CD4-positive, alpha-beta T cell (primary cell): ENCODE measurements around the gene TP53. TPM values are rescaled to one million over a fixed set of nuclear protein-coding genes. Genes with fewer than 3 reads are reported as not detected.

ENCODE experiments used
- ATAC-seq: fragments of 200-7000 bp; cut with Tn5 transposase; one replicate; pipeline ENCODE4 v1.10.0; 2022; ENCODE audit warnings: mild to moderate bottlenecking; ENCODE audit not compliant: poor library complexity
- CTCF ChIA-PET: fragments of 350-600 bp; sonication (Branson Sonifier 250); formaldehyde crosslinking; loops from one replicate; lab custom pipeline; 2021; ENCODE audit warnings: antibody characterized with exemption, inconsistent platforms; lab: Charles Lee
- POLR2A ChIA-PET: fragments of 350-600 bp; sonication (Branson Sonifier 250); formaldehyde crosslinking; loops from one replicate; lab custom pipeline; 2021; ENCODE audit warnings: antibody characterized with exemption, inconsistent platforms; lab: Charles Lee
- DNase-seq, 14 experiments: peaks; one replicate each; pipeline ENCODE4 v3.0.0-alpha.2; 2013 to 2020; ENCODE audit warnings: mixed read lengths in 2 of 14
- H3K27ac ChIP-seq, 2 donors: one replicate each; pipeline versions ENCODE4 v1.5.1 to v1.7.0; 2013; ENCODE audit warnings: low read length in 2 of 2, low read depth in 1 of 2, mild to moderate bottlenecking in 1 of 2
- H3K27me3 ChIP-seq, 2 experiments: 1 replicate in 1 of 2; 2 replicates in 1 of 2; pipeline versions ENCODE4 v1.6.1 to v1.7.0; 2013; ENCODE audit warnings: low read length in 2 of 2, control low read depth in 1 of 2, mild to moderate bottlenecking in 1 of 2, moderate library complexity in 1 of 2; ENCODE audit not compliant: insufficient read depth in 2 of 2, control insufficient read depth in 1 of 2
- H3K36me3 ChIP-seq: one replicate; pipeline ENCODE4 v1.6.1; 2013; ENCODE audit warnings: low read length, control low read depth; ENCODE audit not compliant: insufficient read depth
- H3K4me1 ChIP-seq: one replicate; pipeline ENCODE4 v1.6.1; 2013; ENCODE audit warnings: low read length, control low read depth; ENCODE audit not compliant: insufficient read depth
- H3K4me3 ChIP-seq: one replicate; pipeline ENCODE4 v1.5.1; 2013; ENCODE audit warnings: mild to moderate bottlenecking, low read length, moderate library complexity
- H3K9me3 ChIP-seq, 2 experiments: 1 replicate in 1 of 2; 2 replicates in 1 of 2; pipeline versions ENCODE4 v1.6.1 to v1.7.0; 2013; ENCODE audit warnings: low read length in 2 of 2, mild to moderate bottlenecking in 2 of 2, control low read depth in 1 of 2, moderate library complexity in 1 of 2; ENCODE audit not compliant: control insufficient read depth in 1 of 2, insufficient read depth in 1 of 2
- H3K27ac Mint-ChIP-seq: one replicate; pipeline ENCODE4 v1.8.0; 2020; ENCODE audit warnings: mixed read lengths
- H3K27me3 Mint-ChIP-seq: one replicate; pipeline ENCODE4 v1.8.0; 2021; ENCODE audit warnings: mixed read lengths
- H3K36me3 Mint-ChIP-seq: one replicate; pipeline ENCODE4 v1.8.0; 2021; ENCODE audit warnings: low read depth, mixed read lengths
- H3K4me1 Mint-ChIP-seq: one replicate; pipeline ENCODE4 v1.8.0; 2021; ENCODE audit warnings: low read depth, mixed read lengths
- H3K4me3 Mint-ChIP-seq: one replicate; pipeline ENCODE4 v1.8.0; 2020; ENCODE audit warnings: mild to moderate bottlenecking, mixed read lengths
- H3K9me3 Mint-ChIP-seq: one replicate; pipeline ENCODE4 v1.8.0; 2020; ENCODE audit warnings: mixed read lengths
- CTCF ChIP-seq: fragments of 200-600 bp; IDR thresholded peaks from one replicate; pipeline ENCODE4 v1.8.0; 2022; ENCODE audit warnings: antibody characterized with exemption, mild to moderate bottlenecking
- intact Hi-C, 2 experiments: fragments of 100-400 bp; cut with DNase I in 1 of 2; cut with micrococcal nuclease in 1 of 2; formaldehyde crosslinking; loops; one replicate each; pipeline versions ENCODE4 v1.15.1 to v1.9.0; 2023 to 2025; cut with DNase I, micrococcal nuclease
- total RNA-seq, 174 experiments: library from RNA in 2 of 174; stranded (reverse) in 2 of 174; gene quantifications; one replicate each; pipeline ENCODE4 v1.2.3 and lab custom pipeline; 2021 to 2026

Gene TP53
- total RNA-seq, 2 experiments from 2014 or later: 25.8 to 26.0 TPM

GRCh38 chr17:7629939-7630571, 57.2 kb downstream of the TP53 start, which contains the start of gene SHBG:
Gene SHBG (plus strand): TSS chr17:7630135. CDS start chr17:7630173, 38 bp downstream.
- intact Hi-C loops: loop anchor here in 1 of 2 experiments (5.0 kb wide), 1 partner anchor 57 kb away; the partner anchor contains the start of genes TP53 and WRAP53
- Mint-ChIP-seq H3K4me1 (peaks cover 20% of the 10 kb centered on the region), H3K27me3 (no peaks in the 10 kb centered on the region), H3K4me3 (peak within 1 kb of the TSS; percentile 72), H3K36me3 (peaks cover 13% of the 10 kb centered on the region), H3K9me3 (no peaks in the 10 kb centered on the region), H3K27ac (no peak within 1 kb of the TSS)
- Histone ChIP-seq H3K4me3 (no peak within 1 kb of the TSS), H3K36me3 (no peaks in the 10 kb centered on the region), H3K27ac (no peak within 1 kb of the TSS), H3K27me3 (no peaks in the 10 kb centered on the region), H3K4me1 (peaks cover 21% of the 10 kb centered on the region), H3K9me3 (no peaks in the 10 kb centered on the region)
- ChIA-PET POLR2A (interaction anchor here (1.4 to 2.0 kb wide), 2 partner anchors 56 to 57 kb away, joined by 7 to 10 read pairs; partner anchors contain the start of gene TP53), CTCF (no interaction called here)
- ATAC-seq (no peak), DNase-seq (no peak)
- TF ChIP-seq CTCF: no peak

DNA sequence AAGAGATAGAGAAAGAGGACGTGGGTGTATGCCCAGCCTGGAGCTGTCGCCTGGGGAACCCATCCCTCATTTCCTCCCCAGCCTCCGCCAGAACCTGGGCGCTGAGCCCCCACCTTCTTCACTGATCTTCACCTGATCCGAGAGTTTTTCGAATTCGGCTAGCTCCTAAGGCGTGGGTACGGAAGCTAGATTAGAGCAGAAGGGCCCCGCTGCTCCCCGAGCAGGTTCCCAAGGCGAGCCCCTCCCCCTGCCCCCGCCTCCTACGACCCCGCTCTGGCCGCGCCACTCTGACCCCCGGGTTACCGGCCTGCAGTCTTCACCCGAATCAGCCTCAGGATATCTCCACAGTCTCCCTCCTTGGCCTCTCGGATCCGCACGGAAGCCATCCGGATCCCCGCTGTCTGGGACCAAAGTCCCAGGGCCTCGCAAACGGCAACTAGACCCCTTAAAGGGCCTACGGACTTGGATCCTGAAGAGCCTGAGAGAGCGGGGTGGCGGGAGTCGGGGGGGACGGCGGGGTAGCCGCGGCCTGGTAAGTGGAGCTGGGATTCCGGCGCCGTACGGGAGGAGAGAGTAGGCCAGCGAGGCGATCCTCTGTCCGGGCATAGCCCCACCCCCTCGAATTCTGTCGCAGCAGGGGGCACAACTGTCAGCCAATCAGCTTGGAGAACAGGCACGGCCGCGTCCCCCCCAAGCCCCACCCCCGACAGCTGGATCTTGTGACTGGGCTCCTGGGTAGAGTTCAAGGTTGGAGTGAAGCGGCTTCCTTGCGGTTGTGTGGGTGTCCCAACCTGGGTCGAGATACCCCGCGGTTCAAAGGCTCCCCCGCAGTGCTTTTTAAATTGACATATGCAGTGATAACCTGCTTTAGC, 59.8 kb downstream of the TP53 start, which contains the start of gene SAT2:
TSS of gene SAT2 (minus strand) at position 572 of the 872 bp plus-strand sequence. CDS start at position 386, 186 bp downstream.
- ATAC-seq: peak; percentile 84
- no peaks in the 10 kb centered on the region for H3K27me3 ChIP-seq
- peaks cover 21% of the 10 kb centered on the region for H3K4me1 ChIP-seq
- CTCF ChIA-PET: interaction anchor here (0.6 to 1.9 kb wide), 6 partner anchors 10 to 363 kb away, joined by 3 to 16 read pairs (median 4); partner anchors contain the start of genes FXR2, MPDU1 and TP53
- Mint-ChIP-seq H3K36me3 (peaks cover 13% of the 10 kb centered on the region), H3K4me3 (peak within 1 kb of the TSS; percentile 95), H3K4me1 (peaks cover 20% of the 10 kb centered on the region), H3K27ac (peak within 1 kb of the TSS; percentile 82), H3K9me3 (no peaks in the 10 kb centered on the region), H3K27me3 (no peaks in the 10 kb centered on the region)
- intact Hi-C loops: no loop called here
- no peaks in the 10 kb centered on the region for H3K36me3 ChIP-seq
- DNase-seq: peak; percentile 66 to 93 (median 81)
- H3K9me3 ChIP-seq: no peaks in the 10 kb centered on the region
- peak within 1 kb of the TSS; percentile 67 to 72 for H3K27ac ChIP-seq
- POLR2A ChIA-PET: interaction anchor here (0.6 to 3.5 kb wide), 26 partner anchors 8 to 592 kb away, joined by 3 to 119 read pairs (median 4); partner anchors contain the start of genes ACAP1, ATP1B2, CTDNEP1 and FXR2
- H3K4me3 ChIP-seq: peak within 1 kb of the TSS; percentile 95
- TF ChIP-seq CTCF: no peak

DNA sequence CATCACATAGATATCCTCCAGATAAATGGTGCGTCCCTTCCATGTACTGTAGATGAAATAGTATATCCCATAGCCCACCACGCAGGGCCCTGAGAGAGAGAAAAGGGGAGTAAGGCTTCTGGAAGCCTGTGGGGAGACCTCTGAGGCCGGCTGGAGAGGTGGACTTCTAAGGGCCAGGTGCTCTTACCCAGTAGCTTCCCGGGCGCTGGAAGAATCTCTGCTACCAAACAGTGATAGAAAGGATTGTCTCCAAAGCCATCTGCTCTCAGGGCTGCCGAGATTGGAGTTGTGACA, 60.4 kb downstream of the TP53 start:
- Mint-ChIP-seq H3K36me3 (peaks cover 13% of the 10 kb centered on the region), H3K4me1 (peaks cover 20% of the 10 kb centered on the region), H3K27me3 (no peaks in the 10 kb centered on the region), H3K9me3 (no peaks in the 10 kb centered on the region), H3K27ac (peak overlapping the region; percentile 82), H3K4me3 (peak overlapping the region; percentile 95)
- DNase-seq: no peak
- Histone ChIP-seq H3K27me3 (no peaks in the 10 kb centered on the region), H3K4me1 (peaks cover 21% of the 10 kb centered on the region), H3K27ac (peak overlapping the region in 1 of 2 donors; percentile 67), H3K4me3 (peak overlapping the region; percentile 95), H3K36me3 (no peaks in the 10 kb centered on the region), H3K9me3 (no peaks in the 10 kb centered on the region)
- POLR2A ChIA-PET: interaction anchor here (0.7 to 3.5 kb wide), 10 partner anchors 10 to 290 kb away, joined by 3 to 119 read pairs (median 6); partner anchors contain the start of genes ACAP1, ATP1B2, FXR2 and MPDU1
- ATAC-seq: no peak
- CTCF ChIA-PET: interaction anchor here (1.1 to 1.9 kb wide), 4 partner anchors 12 to 61 kb away, joined by 3 to 16 read pairs (median 8); partner anchors contain the start of genes FXR2, MPDU1 and TP53
- no peak for TF ChIP-seq CTCF
- intact Hi-C loops: no loop called here
